Brain pericyte (primary cell): ENCODE measurements around the gene KRTAP16-1.
"Not testable (repeated sequence)": the region's sequence is repeated elsewhere in the genome, so short reads cannot be mapped to it uniquely, and the experiment has no call there.

Experiments
- DNase-seq: peaks from one replicate; pipeline ENCODE4 v3.0.0-alpha.2; 2012; ENCODE audit warnings: low read depth, low spot score

The KRTAP16-1 gene

DNA sequence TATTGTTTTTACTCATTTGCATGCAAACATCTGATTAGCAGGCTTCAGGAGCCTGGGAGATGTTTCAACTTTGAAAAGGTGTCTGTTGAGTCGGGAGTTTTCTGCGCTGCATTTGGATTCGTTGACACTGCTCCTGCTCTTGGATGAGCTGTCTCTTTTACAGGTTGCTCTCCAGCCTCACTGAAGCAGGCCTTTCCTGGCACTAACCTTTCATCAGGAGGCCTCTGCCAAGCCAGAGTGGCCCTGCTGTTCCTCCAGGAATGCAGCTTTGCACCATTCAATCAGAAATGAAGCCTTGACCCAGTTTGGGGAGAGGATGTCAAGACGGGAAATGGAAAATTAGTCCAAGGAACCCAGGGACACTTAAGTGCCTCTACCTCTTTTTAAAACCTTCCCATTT, 6.1 kb downstream of the KRTAP16-1 start:
- no peak for DNase-seq

DNA sequence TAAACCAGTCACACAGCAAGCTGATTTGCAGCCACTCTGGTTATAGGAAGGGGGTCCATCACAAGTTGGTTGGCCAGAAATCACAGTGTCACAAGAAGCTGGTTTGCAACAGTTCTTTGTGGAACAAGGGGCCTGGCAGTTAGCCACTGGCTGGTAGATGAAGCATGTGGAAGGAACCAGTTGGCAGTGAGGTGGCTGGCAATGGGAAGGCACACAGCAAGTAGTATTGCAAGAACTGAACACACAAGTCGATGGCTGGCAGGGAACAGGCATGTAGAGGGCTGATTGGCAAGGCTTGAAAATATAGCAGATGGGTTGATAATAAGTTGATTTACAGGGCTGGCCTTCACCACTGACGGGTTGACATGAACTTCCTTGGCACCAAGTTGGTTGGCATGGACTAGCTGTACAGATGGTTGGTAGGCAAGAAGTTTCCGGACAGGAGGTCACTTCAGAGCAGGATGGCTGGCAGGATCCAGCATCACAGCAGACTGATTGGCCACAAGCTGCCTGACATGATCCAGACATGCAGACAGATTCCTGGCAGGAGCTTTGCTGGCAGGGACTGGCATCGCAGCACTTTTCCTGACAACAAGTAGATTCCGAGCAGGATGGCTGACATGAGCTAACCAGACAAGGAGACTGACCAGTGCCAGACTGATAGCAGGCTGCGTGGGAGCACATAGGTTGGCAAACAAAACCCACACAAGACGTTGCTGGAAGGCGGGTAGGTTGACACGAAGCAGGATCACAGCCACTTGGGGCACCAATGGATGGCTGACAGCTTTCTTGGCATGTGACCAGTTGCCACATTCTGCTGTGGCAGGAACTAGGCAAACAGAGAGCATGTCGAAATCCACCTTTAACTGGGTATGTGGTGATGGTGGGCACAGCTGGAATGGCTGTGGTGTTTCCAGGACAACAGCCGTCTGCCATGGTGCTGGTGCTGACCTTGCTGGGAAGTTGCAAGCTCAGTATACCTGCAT, 6.9 kb downstream of the KRTAP16-1 start, which contains the start of gene KRTAP29-1:
TSS of gene KRTAP29-1 (minus strand) at position 936 of the 986 bp plus-strand sequence. CDS start at position 936, 0 bp downstream.
- no peak for DNase-seq

DNA sequence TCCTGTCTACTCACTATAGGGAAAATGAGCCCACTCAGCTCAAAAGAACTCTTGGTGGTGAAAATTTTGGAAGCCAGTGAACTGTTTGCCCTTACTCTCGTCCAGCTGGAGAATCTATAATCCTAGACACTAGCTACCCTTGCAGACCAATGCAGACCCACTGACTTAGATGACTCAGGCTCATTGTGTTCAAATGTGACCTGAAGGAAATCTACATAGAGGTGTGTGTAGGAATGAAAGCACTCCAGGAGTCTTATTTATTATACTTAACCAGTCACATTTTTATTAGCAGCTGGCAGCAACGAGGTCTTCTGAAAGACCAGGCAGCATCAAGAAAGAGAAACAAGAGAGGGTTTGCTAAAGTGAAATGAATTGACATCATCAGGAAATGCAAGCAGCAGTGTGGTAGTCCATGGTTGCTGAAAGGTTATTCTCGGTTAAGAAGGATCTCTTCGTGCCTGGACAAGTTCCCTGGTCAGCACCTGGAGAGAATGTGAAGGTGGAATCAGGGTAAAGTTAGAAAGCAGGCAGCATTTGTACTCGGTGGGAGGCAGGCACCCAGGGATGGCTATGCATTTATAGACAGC, 7.8 kb downstream of the KRTAP16-1 start:
- DNase-seq: no peak

DNA sequence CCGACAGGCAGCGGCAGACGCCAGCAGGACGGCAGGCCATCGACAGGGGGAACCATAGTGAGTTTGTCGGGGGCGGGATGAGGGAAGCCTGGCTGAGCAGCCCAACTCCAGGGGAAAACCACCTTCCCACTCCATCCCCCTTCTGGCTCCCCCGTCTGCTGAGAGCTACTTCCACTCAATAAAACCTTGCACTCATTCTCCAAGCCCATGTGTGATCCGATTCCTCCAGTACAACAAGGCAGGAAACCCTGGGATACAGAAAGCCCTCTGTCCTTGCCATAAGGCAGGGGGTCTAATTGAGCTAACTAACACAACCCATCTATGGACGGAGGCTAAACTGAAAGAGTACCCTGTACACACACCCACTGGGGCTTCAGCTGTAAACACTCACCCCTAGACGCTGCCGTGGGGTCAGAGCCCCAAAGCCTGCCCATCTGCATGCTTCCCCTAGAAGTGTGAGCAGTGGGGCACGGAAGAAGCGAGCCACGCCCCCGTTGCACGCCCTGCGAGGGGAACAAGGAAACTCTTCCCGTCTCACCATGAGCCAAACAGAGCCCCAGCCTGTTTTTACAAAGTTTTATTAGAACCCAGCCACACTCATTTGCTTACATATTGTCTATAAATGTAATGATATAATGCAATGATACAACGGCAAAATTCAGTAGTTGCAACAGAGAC, 10.5 kb downstream of the KRTAP16-1 start:
- DNase-seq: no peak

DNA sequence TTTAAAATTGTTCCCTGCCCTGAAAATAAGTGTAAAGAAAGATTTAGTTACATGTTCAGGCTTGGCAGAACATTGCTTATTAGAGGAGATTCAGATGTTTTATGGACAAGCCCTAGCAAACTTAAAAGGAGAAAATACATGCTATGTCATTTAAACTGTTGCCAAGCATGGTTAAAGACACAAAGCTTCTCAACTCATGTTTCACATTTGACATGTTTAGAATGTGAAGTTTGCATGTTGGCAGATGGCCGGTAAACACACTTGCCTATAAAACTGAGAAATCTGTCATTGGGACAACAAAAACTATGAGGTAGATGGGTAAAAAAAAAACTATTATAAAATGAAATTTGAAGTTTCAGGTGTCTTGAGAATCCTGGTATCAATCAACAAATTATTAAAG, 12.3 kb downstream of the KRTAP16-1 start:
- no peak for DNase-seq

DNA sequence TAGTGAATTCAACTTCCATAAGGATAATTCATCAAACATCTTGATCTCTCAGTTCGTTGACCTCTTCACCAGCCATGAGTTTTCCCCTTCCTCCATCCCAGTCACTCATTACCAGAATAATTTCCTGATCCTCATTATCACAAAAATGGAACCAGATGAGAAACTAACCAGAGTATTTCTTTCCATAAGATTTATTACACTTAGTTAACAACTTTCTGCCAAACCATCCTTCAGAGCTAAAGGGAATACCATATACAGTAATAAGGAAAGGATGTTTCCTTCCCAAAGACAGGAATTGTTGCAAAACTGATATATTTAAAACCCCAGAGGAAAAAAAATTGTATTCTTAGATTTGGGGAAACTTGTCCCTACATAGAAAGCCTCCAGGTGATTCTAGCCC, 15.1 kb downstream of the KRTAP16-1 start:
- DNase-seq: no peak

DNA sequence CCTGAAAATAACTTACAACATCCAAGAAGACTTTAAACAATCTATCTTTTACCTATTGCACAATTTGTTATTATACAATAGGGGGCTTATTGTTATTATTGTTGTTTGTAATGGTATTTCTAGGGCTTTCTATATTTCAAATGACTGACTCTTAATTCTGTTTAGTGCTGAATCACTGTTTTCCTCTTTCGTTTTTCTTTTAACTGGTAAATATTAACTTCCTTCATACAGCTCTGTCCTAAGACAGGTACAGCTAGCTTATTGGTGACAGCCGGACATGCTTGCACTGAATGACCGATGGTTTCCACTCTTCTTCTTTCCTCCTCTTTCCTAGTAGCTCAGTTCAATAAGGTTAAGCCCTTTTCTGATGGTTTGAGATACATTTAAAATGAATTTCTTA, 22.1 kb downstream of the KRTAP16-1 start:
- DNase-seq: no peak

DNA sequence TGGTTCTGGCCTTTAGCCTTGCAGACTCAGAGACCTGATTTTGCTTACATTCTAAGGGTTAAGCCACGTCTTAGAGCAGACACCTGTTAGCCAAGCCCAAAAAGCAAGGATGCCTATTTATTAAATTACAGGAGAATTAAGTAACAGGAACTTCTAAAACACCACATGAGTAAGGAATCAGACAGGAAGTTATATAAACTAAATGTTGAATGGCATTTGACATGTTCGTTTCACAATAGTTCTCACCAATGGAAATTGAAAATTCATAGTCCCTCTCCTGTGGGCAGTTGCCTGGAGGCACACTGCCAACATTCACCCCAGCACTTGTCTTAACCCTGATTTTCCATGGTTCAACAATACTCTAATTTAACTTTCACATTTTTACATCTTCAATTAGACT, 24.6 kb downstream of the KRTAP16-1 start:
- DNase-seq: no peak

DNA sequence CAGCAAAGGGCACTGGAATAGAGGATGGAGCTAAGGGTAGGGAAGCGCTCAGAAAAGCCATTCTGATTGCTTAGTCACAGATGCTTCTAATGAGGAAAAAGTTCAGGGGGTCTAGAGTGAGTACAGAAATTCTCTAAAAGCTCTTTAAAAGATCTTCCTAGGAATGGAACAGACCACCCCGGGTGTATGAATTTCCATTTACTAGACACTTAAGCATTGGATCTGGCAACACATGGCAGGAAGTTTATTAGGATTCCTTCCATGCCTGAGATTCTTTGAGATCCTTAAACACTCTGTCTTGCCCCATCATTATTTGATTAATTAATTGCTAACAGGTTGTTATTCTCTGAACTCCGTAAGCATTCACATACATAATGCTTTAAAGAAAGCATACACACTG, 25.1 kb downstream of the KRTAP16-1 start:
- DNase-seq: no peak

DNA sequence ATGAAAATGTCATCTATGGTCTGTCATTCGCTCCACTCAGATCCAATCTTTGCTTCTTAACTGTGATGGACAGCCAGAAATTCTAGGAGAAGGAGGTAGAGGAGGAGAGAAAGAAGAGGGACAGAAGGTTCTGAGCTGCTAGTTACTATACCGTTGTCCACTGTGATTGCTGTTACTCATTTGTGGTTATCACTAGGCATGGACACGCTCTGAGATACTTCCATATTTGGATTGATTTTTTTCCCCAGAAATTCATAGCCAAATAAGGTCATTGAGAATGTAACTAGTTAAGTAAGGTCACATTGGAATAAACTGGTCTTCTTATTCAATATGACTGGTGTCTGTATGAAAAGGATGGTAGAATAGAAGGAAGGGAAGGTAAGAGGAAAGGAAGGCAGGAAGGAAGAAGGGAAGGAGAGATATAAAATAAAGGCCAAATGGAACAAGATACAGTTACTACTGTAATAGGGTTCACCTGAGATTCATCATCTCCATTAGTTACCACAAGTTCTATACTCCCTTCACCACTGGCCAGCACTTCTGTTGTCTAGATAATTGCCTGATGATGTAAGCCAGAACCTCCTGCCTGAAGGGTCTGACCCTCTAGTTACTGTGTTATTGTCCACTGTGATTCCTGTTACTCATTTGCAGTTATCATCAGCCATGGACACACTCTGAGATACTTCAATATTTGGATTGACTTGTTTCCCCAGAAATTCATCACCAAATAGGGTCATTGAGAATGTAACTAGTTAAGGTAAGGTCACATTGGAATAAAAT, 30.7 kb downstream of the KRTAP16-1 start:
- DNase-seq: no peak

DNA sequence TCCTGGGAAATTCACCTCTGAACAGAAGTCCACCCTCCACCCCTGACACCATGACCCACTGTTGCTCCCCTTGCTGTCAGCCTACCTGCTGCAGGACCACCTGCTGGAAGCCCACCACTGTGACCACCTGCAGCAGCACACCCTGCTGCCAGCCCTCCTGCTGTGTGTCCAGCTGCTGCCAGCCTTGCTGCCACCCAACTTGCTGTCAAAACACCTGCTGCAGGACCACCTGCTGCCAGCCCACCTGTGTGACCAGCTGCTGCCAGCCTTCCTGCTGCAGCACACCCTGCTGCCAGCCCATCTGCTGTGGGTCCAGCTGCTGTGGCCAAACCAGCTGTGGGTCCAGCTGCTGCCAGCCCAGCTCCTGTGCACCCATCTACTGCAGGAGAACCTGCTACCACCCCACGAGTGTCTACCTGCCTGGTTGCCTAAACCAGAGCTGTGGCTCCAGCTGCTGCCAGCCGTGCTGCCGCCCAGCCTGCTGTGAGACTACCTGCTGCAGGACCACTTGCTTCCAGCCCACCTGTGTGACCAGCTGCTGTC, 33.4 kb downstream of the KRTAP16-1 start, which contains the start of gene KRTAP9-7:
TSS of gene KRTAP9-7 (plus strand) at position 51 of the 543 bp plus-strand sequence. CDS start at position 51, 0 bp downstream.
- DNase-seq: not testable (repeated sequence)

DNA sequence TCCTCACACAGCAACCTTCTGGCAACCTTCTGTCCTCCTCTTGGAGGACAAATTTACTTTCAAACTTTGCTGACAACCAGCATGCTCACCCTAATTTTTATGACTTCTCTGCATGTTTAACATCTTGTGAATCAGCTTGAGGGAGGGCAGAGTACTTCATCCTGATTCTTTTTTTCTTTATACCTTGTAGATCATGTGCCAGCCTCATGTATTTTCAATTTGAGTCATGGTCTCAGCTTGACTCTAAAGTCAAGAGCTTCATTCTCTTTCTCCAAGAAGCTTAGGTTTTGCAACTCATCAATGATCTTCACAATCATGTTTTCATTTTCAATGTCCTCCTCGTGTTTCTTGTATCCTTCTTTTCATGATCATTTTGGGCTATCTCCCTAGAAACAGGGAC, 37.3 kb downstream of the KRTAP16-1 start:
- no peak for DNase-seq

DNA sequence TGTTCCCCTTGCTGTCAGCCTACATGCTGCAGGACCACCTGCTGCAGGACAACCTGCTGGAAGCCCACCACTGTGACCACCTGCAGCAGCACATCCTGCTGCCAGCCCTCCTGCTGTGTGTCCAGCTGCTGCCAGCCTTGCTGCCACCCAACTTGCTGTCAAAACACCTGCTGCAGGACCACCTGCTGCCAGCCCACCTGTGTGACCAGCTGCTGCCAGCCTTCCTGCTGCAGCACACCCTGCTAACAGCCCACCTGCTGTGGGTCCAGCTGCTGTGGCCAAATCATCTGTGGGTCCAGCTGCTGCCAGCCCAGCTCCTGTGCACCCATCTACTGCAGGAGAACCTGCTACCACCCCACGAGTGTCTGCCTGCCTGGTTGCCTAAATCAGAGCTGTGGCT, 37.8 kb downstream of the KRTAP16-1 start:
- not testable (repeated sequence) for DNase-seq

DNA sequence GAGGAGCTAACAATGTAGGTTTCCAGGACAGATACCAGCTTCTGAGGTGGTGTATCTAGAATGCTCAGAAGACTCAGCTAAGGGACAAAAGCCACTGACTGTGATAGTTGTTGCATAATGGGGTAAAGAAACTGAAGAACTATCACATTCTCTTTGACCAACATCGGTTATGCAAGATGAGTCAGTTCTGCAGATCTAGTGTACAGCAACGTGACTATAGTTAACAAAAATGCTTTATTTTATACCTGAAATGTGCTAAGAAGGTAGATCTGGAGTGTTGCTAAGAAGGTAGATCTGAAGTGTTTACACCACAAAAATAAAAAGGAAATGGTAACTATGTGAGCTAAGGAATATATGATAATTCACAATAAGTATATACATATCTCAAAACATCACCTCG, 41.4 kb downstream of the KRTAP16-1 start:
- no peak for DNase-seq

DNA sequence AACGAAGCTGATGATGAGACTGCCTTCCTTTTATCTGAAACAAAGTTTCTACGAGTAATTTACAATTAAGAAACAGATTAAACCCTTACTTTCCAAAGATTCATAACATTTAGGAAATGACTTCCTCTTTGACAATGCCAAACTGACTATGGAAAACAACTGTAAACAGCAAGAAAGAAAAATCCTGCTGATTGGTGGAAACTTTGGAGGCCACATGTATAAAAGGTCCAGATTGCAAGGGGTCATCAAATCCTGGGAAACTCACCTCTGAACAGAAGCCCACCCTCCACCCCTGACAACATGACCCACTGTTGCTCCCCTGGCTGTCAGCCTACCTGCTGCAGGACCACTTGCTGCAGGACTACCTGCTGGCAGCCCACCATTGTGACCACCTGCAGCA, 44.0 kb downstream of the KRTAP16-1 start, which contains the start of gene KRTAP9-6:
TSS of gene KRTAP9-6 (plus strand) at position 301 of the 400 bp plus-strand sequence. CDS start at position 301, 0 bp downstream.
- DNase-seq: no peak

DNA sequence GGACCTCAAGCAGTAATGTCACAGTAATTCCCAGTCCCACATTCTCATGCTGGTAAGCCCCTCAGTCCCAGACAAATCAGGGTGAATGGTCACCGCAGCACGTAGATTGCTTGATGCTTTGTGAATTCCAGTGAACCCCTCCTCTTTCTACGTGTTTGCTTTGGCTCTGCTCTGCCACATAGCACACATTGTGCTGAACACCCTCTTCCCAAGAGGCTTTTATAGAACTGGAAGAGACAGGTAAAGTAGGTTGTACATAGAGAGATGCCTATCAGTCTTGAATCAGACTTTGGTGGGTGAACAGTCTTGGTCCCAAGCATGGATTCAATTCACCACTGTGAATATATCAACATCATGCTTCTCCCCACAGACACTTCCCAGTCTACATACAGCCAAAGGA, 44.5 kb downstream of the KRTAP16-1 start:
- no peak for DNase-seq

DNA sequence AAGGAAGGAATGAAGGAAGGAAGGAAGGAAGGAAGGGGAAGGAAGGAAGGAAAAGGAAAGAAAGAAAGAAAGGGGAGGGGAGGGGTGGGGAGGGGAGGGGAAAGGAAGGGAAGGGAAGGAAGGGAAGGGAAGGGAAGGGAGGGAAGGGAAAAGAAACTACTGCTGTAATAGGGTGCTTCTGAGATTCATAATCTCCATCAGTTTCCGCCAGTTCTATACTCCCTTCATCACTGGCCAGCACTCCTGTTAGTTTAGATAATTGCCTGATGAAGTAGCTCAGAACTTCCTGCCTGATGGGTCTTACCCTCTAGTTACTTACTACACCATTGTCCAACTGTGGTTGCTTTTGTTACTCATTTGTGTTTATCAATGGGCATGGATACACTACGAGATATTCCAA, 45.9 kb downstream of the KRTAP16-1 start:
- no peak for DNase-seq

DNA sequence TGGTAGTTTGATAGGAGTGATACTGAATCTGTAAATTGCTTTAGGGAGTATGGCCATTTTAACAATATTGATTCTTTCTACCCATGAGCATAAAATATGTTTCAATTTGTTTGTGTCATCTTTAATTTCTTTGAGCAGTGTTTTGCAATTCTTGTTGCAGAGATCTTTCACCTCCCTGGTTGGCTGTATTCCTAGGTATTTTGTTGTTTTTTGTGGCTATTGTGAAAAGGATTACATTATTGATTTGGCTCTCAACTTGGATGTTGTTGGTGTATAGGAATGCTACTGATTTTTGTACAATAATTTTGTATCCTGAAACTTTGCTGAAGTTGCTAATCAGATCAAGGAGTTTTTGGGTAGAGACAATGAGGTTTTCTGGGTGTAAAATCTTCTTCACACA, 50.7 kb downstream of the KRTAP16-1 start:
- no peak for DNase-seq
